Hindlimb muscle (tissue), 1 donor: ENCODE data around the gene QRICH1. TPM values are rescaled to one million over a fixed set of nuclear protein-coding genes. Genes with fewer than 3 reads are reported as not detected.

ENCODE experiments used
- DNase-seq: peaks from one replicate; pipeline ENCODE4 v3.0.0-alpha.2; 2013
- polyA plus RNA-seq: library from polyadenylated mRNA; unstranded; fragments of 120-200 nt; gene quantifications from one replicate; pipeline ENCODE4 v1.2.1, GENCODE V29; 2013; ENCODE audit not compliant: insufficient read length

The QRICH1 gene
- polyA plus RNA-seq, 1 donor, result 60.1 TPM

DNA sequence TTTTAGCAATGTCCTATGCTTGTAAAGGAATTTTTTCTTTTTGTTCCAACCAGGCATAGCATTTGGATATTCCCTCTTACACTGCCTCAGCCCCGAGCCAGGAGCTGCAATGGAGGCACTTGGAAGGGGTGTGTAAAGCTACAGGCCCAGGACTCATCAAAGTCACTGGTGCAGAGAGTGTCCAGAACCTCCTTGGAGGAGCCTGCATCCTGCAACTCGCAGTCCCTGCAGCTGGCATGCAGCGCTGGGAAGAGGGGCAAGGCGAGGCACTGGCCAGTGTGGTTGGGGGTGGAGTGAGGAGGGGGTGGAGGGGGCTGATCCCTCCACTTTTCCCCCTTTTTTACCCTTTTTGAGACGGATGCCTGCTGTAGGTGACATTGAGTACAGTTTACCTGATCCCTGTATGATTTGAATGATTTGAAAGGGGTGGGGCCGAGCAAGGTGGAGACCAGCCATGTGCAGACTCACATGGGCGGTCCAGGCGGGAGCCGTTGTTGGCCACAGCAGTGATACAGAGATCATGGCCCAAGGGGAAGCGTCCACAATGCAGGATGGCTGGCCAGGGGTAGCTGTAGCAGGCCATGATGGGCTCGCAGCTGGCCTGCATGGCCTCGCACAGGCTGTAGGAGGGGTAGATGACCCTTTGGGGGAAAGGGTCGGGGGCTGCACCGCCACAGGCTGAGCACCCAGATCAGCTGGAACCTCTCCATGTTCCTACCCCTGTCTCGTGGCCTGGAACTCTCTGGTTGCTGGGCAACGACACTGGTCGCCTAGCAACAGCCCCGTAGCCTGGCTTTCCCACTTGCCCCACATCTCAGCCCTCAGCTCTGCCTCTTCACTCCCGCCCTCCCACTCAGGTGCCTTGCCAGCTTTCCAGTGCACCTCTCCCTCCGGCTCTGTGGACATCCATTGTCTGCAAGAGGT is 95.9 kb downstream of the QRICH1 start:
- no peak for DNase-seq

DNA sequence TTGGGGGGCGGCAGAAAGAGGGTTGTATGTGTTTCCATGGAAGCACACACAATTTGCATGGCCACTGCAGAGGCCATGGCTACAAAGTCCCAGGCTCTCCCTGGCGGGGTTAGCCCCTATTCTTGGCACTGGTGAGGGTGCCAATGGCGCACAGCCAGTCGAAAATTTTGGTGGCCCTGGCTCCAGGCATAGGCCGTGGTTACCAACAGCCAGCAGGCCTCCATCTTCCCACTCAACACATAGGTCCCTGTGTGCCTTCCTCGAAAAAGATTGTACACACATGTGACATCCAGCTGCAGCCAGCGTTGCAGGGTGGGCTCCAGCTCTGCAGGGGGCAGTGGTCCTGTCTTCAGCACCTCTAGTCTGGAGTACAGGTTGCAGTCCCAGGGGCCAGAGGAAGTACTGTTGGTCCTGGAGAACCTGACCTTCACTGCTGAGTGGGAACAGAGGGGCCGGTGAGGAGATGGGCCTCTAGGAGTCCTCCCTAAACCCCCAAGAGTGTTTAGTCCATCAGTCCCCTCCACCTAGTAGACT is 96.7 kb downstream of the QRICH1 start:
- no peak for DNase-seq

DNA sequence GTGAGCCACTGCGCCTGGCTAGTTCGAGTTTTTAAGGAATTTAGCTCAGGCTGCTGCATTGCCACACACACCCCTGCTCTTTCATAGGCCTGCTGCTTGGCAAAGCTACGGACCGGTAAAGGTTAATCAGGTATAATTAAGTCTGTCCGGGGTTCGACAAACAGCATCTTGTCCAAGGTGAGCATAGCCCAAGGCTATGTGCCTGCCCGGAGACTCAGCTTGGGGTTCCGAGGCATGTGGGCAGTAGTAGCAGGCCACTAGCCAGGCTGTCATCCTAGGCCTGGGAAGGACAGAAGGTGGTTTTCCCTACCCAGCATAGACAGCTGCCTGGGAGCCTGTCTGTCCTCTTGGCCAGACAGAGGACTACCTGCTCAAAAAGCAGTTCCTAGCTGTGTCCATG is 97.2 kb downstream of the QRICH1 start:
- DNase-seq, result no peak

DNA sequence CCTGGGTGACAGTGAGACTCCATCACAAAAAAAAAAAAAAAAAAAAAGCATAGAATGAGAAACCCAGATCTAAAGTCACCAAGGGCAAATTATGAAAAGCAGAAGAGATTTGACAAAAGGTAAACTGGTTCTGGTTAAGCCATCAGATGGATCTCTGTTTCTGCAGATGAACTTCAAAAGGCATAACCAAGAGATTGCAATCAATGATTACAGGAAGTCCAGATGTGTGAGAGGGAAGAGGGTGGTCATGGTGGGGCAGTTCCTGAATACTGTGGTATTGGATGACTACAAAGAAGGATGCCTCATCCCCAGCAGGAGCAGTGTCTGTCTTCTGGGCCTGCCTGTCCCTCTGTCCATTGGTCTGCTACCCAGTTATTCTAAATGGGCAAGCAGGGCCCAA is 100.0 kb downstream of the QRICH1 start:
- DNase-seq, result no peak

DNA sequence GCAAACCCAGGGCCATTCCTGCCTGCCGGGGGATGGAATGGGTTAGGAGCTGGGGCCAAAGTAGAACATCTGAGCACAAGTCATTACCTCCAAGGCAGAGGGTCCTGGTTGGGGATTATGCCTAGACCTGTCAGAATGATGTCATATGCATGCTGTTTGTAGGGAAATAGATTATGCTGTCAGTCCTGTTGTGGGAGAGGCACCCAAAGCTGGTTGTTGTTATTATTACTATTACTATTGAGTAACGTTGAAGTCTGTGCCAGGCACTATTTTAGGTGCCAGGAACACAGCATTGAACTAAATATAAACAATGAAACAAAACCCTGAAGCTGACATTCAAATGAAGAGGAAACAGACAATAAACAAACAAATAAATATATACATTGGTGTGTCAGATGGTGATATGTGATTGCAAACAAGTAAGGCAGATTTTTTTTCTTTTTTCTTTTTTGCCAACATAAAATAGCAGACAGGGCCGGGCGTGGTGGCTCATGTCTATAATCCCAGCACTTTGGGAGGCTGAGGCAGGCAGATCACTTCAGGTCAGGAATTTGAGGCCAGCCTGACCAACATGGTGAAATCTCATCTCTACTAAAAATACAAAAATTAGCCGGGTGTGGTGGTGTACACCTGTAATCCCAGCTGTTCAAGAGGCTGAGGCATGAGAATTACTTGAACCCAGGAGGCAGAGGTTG is 101.9 kb downstream of the QRICH1 start:
- no peak for DNase-seq

DNA sequence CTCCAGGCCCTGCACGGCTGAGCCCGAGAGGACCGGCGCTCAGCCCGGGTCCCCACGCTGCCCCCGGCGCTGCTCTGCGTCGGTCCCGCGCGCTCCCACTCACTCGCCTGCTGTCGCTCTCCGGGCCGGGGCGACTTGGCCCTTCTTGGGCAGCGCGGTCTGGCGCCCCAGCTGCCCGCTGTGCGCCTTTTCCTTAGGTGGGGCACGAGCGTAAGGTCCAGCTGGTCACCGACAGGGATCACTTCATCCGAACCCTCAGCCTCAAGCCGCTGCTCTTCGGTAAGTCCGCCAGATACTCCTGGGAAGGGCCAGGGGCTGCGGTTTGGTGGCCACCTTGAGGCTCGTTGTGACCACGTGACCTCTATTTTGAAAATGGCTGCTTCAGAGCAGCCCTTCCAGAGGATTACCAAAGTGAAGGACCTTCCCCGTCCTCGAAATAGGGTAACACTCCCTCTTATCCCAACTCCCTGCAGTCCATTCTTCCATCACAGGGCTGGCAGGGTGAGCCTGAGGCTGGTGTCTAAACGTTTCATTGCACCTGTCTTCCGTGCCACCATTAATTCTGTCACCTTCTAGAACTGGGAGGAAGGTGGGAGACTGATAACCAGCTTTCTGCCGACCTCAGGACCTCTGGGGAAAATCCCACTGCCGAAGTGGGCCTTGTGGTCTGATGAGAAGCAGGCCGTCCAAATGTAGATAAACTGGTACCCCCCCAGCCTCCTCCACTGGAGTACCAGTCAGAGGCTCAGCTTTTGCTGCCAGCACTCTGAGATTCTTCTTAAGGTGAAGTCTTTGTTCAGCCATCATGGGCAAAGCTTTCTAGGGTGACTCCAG is 103.0 kb downstream of the QRICH1 start:
- DNase-seq, result no peak

DNA sequence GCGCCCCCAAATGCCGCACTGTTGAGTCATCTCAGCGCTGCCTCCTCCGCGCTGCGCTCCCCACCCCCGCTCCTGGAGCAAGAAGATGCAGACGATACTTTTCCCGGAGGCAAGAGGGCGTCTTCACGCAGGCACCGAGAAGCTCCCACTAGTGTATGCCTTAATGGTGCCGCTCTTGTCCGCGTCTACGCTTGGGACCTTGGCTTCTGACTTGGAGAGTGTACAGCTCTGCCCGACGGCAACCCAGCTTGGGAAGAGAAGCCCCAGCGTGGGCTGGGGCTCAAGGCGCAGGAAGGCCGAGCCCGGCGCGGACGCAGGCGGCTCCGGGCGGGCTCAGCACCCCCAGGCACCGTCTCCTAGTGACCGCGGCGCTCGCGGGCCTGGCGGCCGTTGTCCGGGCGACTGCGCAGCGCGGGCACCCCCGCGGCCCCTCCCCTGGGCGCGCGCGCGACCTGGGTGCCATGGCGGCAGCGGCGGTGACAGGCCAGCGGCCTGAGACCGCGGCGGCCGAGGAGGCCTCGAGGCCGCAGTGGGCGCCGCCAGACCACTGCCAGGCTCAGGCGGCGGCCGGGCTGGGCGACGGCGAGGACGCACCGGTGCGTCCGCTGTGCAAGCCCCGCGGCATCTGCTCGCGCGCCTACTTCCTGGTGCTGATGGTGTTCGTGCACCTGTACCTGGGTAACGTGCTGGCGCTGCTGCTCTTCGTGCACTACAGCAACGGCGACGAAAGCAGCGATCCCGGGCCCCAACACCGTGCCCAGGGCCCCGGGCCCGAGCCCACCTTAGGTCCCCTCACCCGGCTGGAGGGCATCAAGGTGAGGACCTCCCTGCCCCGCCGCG is 103.9 kb downstream of the QRICH1 start, which contains the start of gene P4HTM:
P4HTM (plus strand) TSS at position 446 of the 840 bp plus-strand sequence; CDS start at position 462, 16 bp downstream.
- DNase-seq, result peak; percentile 89

DNA sequence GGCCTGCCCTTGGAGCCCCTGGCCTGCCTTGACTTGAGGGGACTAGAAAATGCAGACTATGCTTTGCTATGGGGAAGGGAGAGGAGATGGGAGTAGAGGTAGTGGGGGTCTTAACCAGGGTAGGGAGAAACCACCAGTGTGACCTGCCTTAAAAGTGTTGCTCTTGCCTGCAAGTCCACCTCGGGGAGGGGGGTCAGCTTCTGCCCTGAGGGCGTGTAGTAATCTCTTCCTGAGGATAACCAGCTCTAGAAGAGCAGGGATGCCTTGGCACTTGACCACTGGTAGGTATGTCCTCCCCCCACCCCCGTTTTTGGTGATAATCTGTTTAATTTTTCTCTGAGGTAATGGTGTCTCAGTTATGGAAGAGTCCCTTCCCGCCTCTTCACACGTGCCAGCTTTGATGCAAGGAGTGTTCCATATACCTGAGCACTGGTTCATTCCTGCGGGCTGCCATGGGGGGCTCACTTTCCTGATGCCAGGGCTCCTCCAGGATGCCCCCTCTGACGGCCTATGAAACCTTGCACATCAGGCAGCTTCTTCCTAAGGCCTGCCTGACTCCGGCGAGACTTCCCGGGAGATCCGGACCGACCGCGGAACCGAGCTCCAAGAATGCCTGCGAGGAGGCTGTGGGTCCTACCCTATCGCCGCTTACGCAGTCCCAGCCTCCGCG is 104.6 kb downstream of the QRICH1 start:
- DNase-seq, result no peak

DNA sequence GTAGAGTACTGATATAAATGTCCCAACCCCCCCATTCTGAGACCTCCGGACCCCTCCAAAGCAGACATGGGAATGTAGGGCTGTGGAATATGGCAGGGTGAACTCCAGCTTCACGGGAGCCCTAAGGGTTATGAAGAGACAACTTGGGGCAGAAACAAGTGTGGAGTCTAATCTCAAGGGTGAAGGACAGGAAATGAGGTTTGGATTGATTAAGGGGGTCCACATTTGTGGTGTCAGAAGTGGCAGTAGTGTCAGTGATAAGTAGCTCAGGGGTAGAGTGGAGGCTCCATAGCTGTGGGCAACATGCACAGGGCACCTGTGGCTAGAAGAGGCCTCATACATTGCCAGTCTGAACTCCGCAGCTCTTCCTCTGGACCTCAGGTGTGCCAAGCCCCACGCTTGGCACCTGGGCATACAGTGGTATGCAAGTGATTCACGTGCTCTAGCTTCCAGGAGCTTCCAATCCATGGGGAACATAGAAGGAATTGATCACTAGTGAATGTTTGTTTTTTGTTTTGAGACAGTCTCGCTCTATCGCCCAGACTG is 108.0 kb downstream of the QRICH1 start:
- DNase-seq, result no peak

DNA sequence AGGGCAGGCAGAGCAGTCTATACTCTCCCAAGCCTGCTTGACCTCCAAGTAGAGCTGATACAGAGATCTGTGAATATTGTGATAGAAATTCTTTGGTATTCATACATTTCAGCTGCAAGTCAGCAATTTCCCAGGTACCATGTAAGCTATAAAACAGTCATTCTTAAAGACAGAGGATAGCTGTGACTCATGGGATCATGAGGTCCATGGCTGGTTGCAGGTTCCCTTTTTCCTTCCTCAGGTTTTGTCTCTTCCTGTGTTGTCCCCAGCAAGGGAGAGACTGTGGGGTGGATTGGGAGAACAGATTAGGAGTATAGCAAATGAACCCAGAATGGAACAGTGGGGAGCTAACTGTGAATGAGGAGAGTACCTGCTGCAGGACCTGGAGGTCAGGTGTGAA is 109.2 kb downstream of the QRICH1 start:
- DNase-seq, result no peak

DNA sequence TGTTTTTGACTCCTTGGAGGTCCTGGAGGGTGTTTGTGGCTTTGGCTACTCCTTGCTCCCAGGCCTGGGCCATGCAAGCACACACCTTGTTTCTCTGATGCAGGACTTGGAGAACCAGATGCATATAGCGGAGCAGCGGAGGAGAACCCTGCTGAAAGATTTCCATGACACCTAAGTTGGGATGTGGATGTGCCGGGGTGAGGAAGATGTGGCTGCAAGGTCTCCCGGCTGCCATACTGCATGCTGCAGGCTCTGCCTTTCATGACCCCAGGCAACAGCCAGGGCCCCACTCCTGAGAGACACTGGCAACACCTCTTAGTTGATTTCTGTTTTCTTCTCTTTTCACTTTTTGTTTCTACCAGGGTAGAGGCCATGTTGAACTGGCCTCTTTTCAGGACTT is 110.8 kb downstream of the QRICH1 start:
- DNase-seq, result no peak

DNA sequence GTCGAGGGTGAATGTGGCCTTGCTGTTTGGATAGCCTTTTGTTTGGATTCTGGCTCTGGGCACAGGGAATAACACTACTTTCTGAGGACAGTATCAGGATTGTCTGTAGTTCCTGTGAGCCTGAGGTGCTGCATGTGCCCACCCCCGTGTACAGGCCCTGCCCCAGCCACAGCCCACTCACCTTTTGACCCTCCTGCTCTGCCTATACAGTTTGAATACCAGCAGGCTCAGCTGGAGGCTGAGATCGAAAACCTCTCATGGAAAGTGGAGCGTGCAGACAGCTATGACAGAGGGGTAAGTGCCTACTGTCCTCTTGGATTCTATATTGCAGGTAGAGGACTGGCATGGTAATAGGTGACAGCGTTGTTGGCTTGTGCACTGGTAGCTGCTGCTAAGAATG is 111.2 kb downstream of the QRICH1 start:
- no peak for DNase-seq

DNA sequence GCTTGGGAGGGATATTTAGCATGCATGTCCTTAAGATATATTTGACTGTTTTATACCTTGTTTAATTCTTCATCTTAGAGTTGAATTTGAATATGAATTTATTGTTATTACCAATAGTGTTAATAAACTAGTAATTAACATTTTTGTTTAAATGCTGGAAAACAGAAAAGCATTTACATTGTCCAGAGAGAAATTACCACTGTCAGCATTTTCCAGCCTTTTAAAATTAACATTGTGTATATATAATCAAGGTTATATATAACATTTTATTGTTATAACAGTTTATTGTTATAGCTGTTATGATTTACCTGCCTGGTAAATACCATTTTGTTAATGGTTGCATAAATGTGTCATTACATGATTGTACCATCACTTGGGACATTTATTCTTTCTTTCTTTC is 111.9 kb downstream of the QRICH1 start:
- no peak for DNase-seq

DNA sequence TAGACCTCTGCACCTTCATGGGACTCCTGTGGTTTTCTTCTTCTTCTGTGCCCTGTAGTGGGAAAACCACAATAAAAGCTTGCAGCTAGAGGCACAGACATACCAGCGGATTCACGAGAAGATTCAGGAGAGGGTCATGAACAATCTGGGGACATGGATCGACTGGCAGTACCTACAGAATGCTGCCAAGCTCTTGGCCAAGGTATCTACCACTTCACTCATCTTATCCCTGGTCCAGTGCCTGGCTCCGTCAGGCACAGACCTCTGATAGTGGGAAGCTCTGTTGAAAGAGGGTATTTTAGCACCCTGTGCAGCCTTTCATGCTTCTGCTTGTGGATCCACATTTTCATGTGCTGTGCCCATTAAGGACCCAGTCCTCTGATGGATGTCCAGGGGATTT is 113.6 kb downstream of the QRICH1 start:
- DNase-seq, result no peak

Other genes starting within 250 kb of the QRICH1 start
- gene PRKAR2A, start 246.2 kb downstream of the QRICH1 start, polyA plus RNA-seq, result 37.2 TPM
- 16.3 TPM for gene SLC25A20, start 195.2 kb downstream of the QRICH1 start, polyA plus RNA-seq
- 62.1 TPM for gene ARIH2, start 175.2 kb downstream of the QRICH1 start, polyA plus RNA-seq
- gene P4HTM, start 103.8 kb downstream of the QRICH1 start, polyA plus RNA-seq, result 15.6 TPM
- 121 TPM for gene WDR6, start 86.7 kb downstream of the QRICH1 start, polyA plus RNA-seq
- 32.8 TPM for gene DALRD3, start 75.5 kb downstream of the QRICH1 start, polyA plus RNA-seq
- 55.2 TPM for gene NDUFAF3, start 72.0 kb downstream of the QRICH1 start, polyA plus RNA-seq
- gene IMPDH2, start 64.7 kb downstream of the QRICH1 start, polyA plus RNA-seq, result 230 TPM
- gene QARS1, start 10.7 kb upstream of the QRICH1 start, polyA plus RNA-seq, result 272 TPM
- gene USP19, start 26.8 kb upstream of the QRICH1 start, polyA plus RNA-seq, result 38.5 TPM
- gene LAMB2, start 39.0 kb upstream of the QRICH1 start, polyA plus RNA-seq, result 325 TPM
- 16.0 TPM for gene CCDC71, start 72.3 kb upstream of the QRICH1 start, polyA plus RNA-seq
- gene KLHDC8B, start 77.5 kb upstream of the QRICH1 start, polyA plus RNA-seq, result 84.0 TPM
- gene C3orf62, start 183.2 kb upstream of the QRICH1 start, polyA plus RNA-seq, result 10.3 TPM
- 56.1 TPM for gene USP4, start 246.0 kb upstream of the QRICH1 start, polyA plus RNA-seq